K562 (cell line): ENCODE data around the gene DNAJC12. TPM values are rescaled to one million over a fixed set of nuclear protein-coding genes. Genes with fewer than 3 reads are reported as not detected.
A peak's percentile ranks its signal among the peaks of the same experiment; 100 is the strongest.
"Not testable (repeated sequence)": the region's sequence is repeated elsewhere in the genome, so short reads cannot be mapped to it uniquely, and the experiment has no call there.

Experiments used
- ATAC-seq: fragments of 200-7000 bp; cut with Tn5 transposase; 3 replicates; pipeline ENCODE4 v1.9.1; 2020; ENCODE audit warnings: moderate library complexity
- BruUV-seq: library from RNA; stranded (reverse); fragments of 400-500 nt; replicated peaks from 2 replicates; lab custom pipeline; 2021; lab: Mats Ljungman, UMichigan
- CTCF ChIA-PET: fragments of 300-600 bp; formaldehyde crosslinking; extraction: SDS; loops from one replicate; lab custom pipeline; 2021; ENCODE audit warnings: low intra/inter-chr PET ratio; lab: Yijun Ruan, JAX
- POLR2A ChIA-PET: fragments of 300-600, 350-650 bp; sonication (Branson Sonifier 250); formaldehyde crosslinking; extraction: SDS; loops from one replicate; lab custom pipeline; 2021; ENCODE audit warnings: antibody characterized with exemption, inconsistent platforms; lab: Yijun Ruan, JAX
- DNase-seq, 4 experiments: peaks; one replicate each; pipeline versions ENCODE4 v3.0.0 to v3.0.0-alpha.2; 2011 to 2018; ENCODE audit warnings: low spot score in 3 of 4, mixed read lengths in 3 of 4; ENCODE audit errors: extremely low read depth in 1 of 4
- FAIRE-seq: peaks from 2 replicates; lab custom pipeline; 2011; peaks lifted over from hg19 to GRCh38; lab: Jason Lieb, UNC
- H2AFZ ChIP-seq: 2 replicates; pipeline ENCODE4 v1.6.0; 2011; ENCODE audit warnings: low read depth, low read length, control low read depth, inconsistent platforms
- H3K27ac ChIP-seq: fragments of 200-600 bp; 3 replicates; pipeline ENCODE4 v1.8.0; 2011; ENCODE audit warnings: low read depth, mild to moderate bottlenecking, control low read depth, inconsistent platforms, low read length, moderate library complexity, mixed read lengths; ENCODE audit errors: extremely low read depth
- H3K27me3 ChIP-seq, 2 experiments: fragments of 300-600 bp in 1 of 2; 2 replicates in 1 of 2; 3 replicates in 1 of 2; pipeline versions ENCODE4 v1.6.0 to v1.8.0; 2011; ENCODE audit warnings: inconsistent platforms in 2 of 2, low read length in 2 of 2, mild to moderate bottlenecking in 1 of 2, mixed read lengths in 1 of 2, moderate library complexity in 1 of 2; ENCODE audit not compliant: control insufficient read depth in 2 of 2, insufficient read depth in 2 of 2
- H3K36me3 ChIP-seq: fragments of 300-600 bp; 3 replicates; pipeline ENCODE4 v1.8.0; 2011; ENCODE audit warnings: mild to moderate bottlenecking, low read length, inconsistent platforms; ENCODE audit not compliant: control insufficient read depth, insufficient read depth
- H3K4me1 ChIP-seq, 2 experiments: fragments of 200-600 bp in 1 of 2; replicated peaks in 1 of 2; 2 replicates in 1 of 2; 3 replicates in 1 of 2; pipeline versions ENCODE4 v1.5.1 to v1.8.0; 2011; ENCODE audit warnings: inconsistent platforms in 2 of 2, low read length in 2 of 2, mild to moderate bottlenecking in 1 of 2, mixed read lengths in 1 of 2, moderate library complexity in 1 of 2; ENCODE audit not compliant: control insufficient read depth in 2 of 2, insufficient read depth in 2 of 2
- H3K4me2 ChIP-seq: 2 replicates; pipeline ENCODE4 v1.6.1; 2011; ENCODE audit warnings: low read length, control low read depth, inconsistent platforms, mixed read lengths; ENCODE audit not compliant: insufficient read depth
- H3K4me3 ChIP-seq: fragments of 200-600 bp; sonication (generic), shearing (Covaris generic); 2 replicates; pipeline ENCODE4 v1.5.1; 2016; ENCODE audit warnings: control low read depth, inconsistent platforms
- H3K79me2 ChIP-seq: fragments of 200-600 bp; 3 replicates; pipeline ENCODE4 v1.8.0; 2011; ENCODE audit warnings: low read length, inconsistent platforms; ENCODE audit not compliant: control insufficient read depth, insufficient read depth
- H3K9ac ChIP-seq, 2 experiments: 2 replicates each; pipeline versions ENCODE4 v1.6.0 to v1.6.1; 2011; ENCODE audit warnings: low read depth in 2 of 2, low read length in 2 of 2, control low read depth in 1 of 2, inconsistent platforms in 1 of 2, mild to moderate bottlenecking in 1 of 2, mixed read lengths in 1 of 2; ENCODE audit not compliant: insufficient read depth in 1 of 2
- H3K9me1 ChIP-seq: one replicate; pipeline ENCODE4 v1.6.0; 2011; ENCODE audit warnings: inconsistent platforms, mild to moderate bottlenecking, low read length, moderate library complexity; ENCODE audit not compliant: control insufficient read depth, insufficient read depth
- H3K9me3 ChIP-seq: replicated peaks from 2 replicates; pipeline ENCODE4 v1.5.1; 2011; ENCODE audit warnings: low read depth, low read length, inconsistent platforms; ENCODE audit not compliant: control insufficient read depth, insufficient read depth
- H4K20me1 ChIP-seq: replicated peaks from 2 replicates; pipeline ENCODE4 v1.6.1; 2011; ENCODE audit warnings: low read length, inconsistent platforms, mixed read lengths; ENCODE audit not compliant: control insufficient read depth, insufficient read depth
- ATF1 ChIP-seq, 2 experiments: fragments of 450-650 bp in 1 of 2; IDR thresholded peaks; 2 replicates each; pipeline ENCODE4 v1.6.1; 2016; ENCODE audit warnings: missing compliant biosample characterization in 1 of 2, missing genetic modification characterization in 1 of 2
- GTF2E2 ChIP-seq: fragments of 200-800 bp; sonication (Bioruptor generic); IDR thresholded peaks from 2 replicates; pipeline ENCODE4 v1.6.1; 2016; ENCODE audit warnings: missing genetic modification characterization, missing compliant biosample characterization
- SNAPC5 ChIP-seq: fragments of 250-450 bp; sonication (Bioruptor Pico); IDR thresholded peaks from 2 replicates; pipeline ENCODE4 v1.8.0; 2021; ENCODE audit warnings: moderate library complexity, mild to moderate bottlenecking, inconsistent platforms
- SRF ChIP-seq, 2 experiments: fragments of 250-450, 450-650 bp in 1 of 2; sonication (Bioruptor Pico) in 1 of 2; sonication (generic) in 1 of 2; formaldehyde crosslinking; IDR thresholded peaks; 2 replicates each; pipeline versions ENCODE4 v1.5.0 to v1.5.1; 2020 to 2022; ENCODE audit warnings: mild to moderate bottlenecking in 1 of 2, missing genetic modification reagents in 1 of 2
- XRCC5 ChIP-seq: fragments of 200-400 bp; formaldehyde crosslinking; IDR thresholded peaks from 2 replicates; pipeline ENCODE4 v1.6.1; 2017; ENCODE audit warnings: low read depth, mild to moderate bottlenecking, low read length
- ZNF280B ChIP-seq: fragments of 250-450 bp; sonication (Bioruptor Pico); IDR thresholded peaks from 2 replicates; pipeline ENCODE4 v1.5.1; 2021; ENCODE audit warnings: mild to moderate bottlenecking
- ZNF696 ChIP-seq: fragments of 250-450 bp; sonication (Bioruptor Pico); conservative IDR thresholded peaks from 2 replicates; pipeline ENCODE4 v1.4.0; 2020; ENCODE audit warnings: mild to moderate bottlenecking, moderate library complexity
- WGBS: fragments of 100-300 bp; shearing (Covaris generic); methylation state at CpG from one replicate; pipeline ENCODE4 v1.1.6; 2016; ENCODE audit warnings: low coverage, mixed read lengths; ENCODE audit not compliant: insufficient coverage; ENCODE audit errors: missing lambda C conversion rate; 5-methylcytosine and 5-hydroxymethylcytosine counted together
- in situ Hi-C: fragments of 300-500 bp; cut with MboI; formaldehyde crosslinking; loops from 4 replicates; pipeline ENCODE4 v1.15.0; 2018; ENCODE audit warnings: inconsistent platforms, mixed read lengths
- intact Hi-C: fragments of 100-400 bp; cut with micrococcal nuclease; formaldehyde crosslinking; loops from 2 replicates; pipeline ENCODE4 v1.14.2; 2022
- polyA plus RNA-seq, 8 experiments: library from polyadenylated mRNA; depleted of rRNA in 4 of 8; stranded (reverse) in 5 of 8; unstranded in 3 of 8; fragments of >200 nt; fragmentation: Nextera tagmentation in 2 of 8; fragmentation: Illumina TruSeq in 1 of 8; extraction: Ambion mirVana in 2 of 8; extraction: Trizol in 1 of 8; gene quantifications; 2 replicates each; pipeline versions ENCODE4 v1.2.1 to v1.2.3, GENCODE V29; 2011 to 2014; ENCODE audit warnings: inconsistent platforms in 1 of 8, missing spikeins in 1 of 8
- total RNA-seq, 7 experiments: library from RNA; depleted of rRNA in 6 of 7; stranded (reverse); fragments of >200 nt in 6 of 7; fragmentation: Illumina TruSeq in 2 of 7; extraction: Trizol in 2 of 7; gene quantifications; 2 replicates each; pipeline versions ENCODE4 v1.2.1 to v1.2.3, GENCODE V29; 2011 to 2021; ENCODE audit warnings: low replicate concordance in 1 of 7

DNAJC12 gene
- total and polyA plus RNA-seq, 9 of the 15 experiments (the other 6 are each of a cell fraction or from before 2014, with no cell fraction given): 7.4 to 95.9 (median 68.5) TPM

GRCh38 chr10:67839951-67840350, 2.0 kb upstream of the DNAJC12 start (continued):
- no peak for TF ChIP-seq XRCC5

- Histone ChIP-seq H2AFZ (peak overlapping the region; percentile 89; the same call in 1 of the 2 replicates), H3K79me2 (peaks cover 34% of the 10 kb centered on the region)
- 85% methylated on average over 12 of the region's 12 CpGs for WGBS
- H3K36me3 ChIP-seq, H3K4me1 ChIP-seq, BruUV-seq, H3K4me3 ChIP-seq, POLR2A ChIA-PET, intact Hi-C loops, H4K20me1 ChIP-seq, H3K9ac ChIP-seq, CTCF ChIA-PET, FAIRE-seq, H3K9me1 ChIP-seq, H3K4me2 ChIP-seq, H3K27ac ChIP-seq, H3K9me3 ChIP-seq, in situ Hi-C loops, DNase-seq, ATAC-seq, H3K27me3 ChIP-seq: not testable (repeated sequence)
These were observed 1.5 kb upstream of the DNAJC12 start for GRCh38 chr10:67839511-67839910.

GRCh38 chr10:67836972-67837371, 1.0 kb downstream of the DNAJC12 start:
- H3K36me3 ChIP-seq: no peaks in the 10 kb centered on the region
- ATAC-seq: no peak
- H3K4me3 ChIP-seq: peak overlapping the region; percentile 31
- FAIRE-seq: no peak
- H4K20me1 ChIP-seq: no peaks in the 10 kb centered on the region
- CTCF ChIA-PET: no interaction called here
- TF ChIP-seq ATF1 (CRISPR knock-in tag; IDR thresholded peaks at IDR 0.05) (no peak), ATF1 (tag; IDR thresholded peaks at IDR 0.05) (no peak), ZNF280B (CRISPR knock-in tag) (no peak), ZNF696 (no peak), SNAPC5 (no peak), SRF (CRISPR knock-in tag; IDR thresholded peaks at IDR 0.05) (no peak), GTF2E2 (tag) (0 out of 2 replicates have a peak, but pooled peaks have one; percentile 23)
- no peaks in the 10 kb centered on the region for H3K9me1 ChIP-seq
- H3K4me2 ChIP-seq: peak overlapping the region; percentile 10; the same call in 1 of the 2 replicates
- peak overlapping the region in 1 of 2 experiments; percentile 81; a peak in 2 of 4 replicates for H3K9ac ChIP-seq
- no peak for DNase-seq
- no peaks in the 10 kb centered on the region; a peak in 1 of 5 replicates for H3K4me1 ChIP-seq
- no peaks in the 10 kb centered on the region; the same call in 1 of the 2 replicates for H3K9me3 ChIP-seq
- in situ Hi-C loops: no loop called here
- POLR2A ChIA-PET: interaction anchor here (0.7 to 1.9 kb wide), 4 partner anchors 8 to 55 kb away, joined by 3 to 13 read pairs (median 4); no protein-coding TSS in a partner anchor
- peak overlapping the region; percentile 51 for H2AFZ ChIP-seq
- WGBS: 4% methylated on average over 1 of the region's 1 CpG
- H3K79me2 ChIP-seq: peaks cover 52% of the 10 kb centered on the region
- BruUV-seq: no TSS peak
- H3K27me3 ChIP-seq: no peaks in the 10 kb centered on the region
- H3K27ac ChIP-seq: peak overlapping the region; percentile 54; the same call in 2 of the 3 replicates
- intact Hi-C loops: loop anchor here (2.0 kb wide), 1 partner anchor 48 kb away; no protein-coding TSS in a partner anchor
